Measurements from ENCODE around the gene AHNAK. TPM values are rescaled to one million over a fixed set of nuclear protein-coding genes. Genes with fewer than 3 reads are reported as not detected.
"Not testable (repeated sequence)": the region's sequence is repeated elsewhere in the genome, so short reads cannot be mapped to it uniquely, and the experiment has no call there.

AHNAK gene
- total RNA-seq, 1 donor from 2014 or later = 226 TPM

DNA sequence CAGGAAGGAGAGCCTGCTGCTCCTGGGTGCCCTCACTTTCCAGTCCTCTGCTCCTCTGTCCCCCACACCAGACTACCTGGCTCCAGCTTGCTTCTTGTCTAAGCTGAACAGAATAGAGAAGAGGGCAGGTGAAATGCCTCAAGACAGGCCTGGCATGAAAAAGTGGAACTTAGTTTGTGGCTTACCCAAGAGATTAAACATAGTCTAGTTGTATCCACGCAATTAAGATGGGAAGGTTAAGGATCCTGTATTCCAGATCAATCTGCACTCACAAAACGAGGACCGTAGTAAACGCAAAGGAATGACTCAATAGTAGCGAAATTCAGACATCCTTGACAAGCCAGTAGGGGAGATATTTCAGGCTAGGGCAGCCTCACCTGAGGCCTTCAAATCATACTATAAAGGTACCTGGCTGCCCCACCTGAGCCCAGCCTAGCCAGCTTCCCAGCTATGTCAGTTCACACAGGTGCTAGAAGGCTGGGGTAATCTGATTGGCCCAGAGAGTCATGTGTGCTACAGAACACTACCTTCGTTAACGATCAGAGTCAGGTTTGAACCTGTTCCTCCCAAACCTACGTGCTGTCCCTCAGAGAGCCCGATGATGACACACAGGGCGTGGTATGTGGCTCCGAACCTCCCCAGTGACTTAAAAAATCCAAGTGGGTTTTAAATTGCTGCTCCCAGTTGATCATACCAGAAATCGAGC is 46.5 kb downstream of the AHNAK start:
- no peak for DNase-seq (ENCODE audit: low read depth)
- Histone ChIP-seq H3K27me3 (ENCODE audit: control insufficient read depth, insufficient read depth, low read length) (no peaks in the 10 kb centered on the region), H3K36me3 (ENCODE audit: control insufficient read depth, insufficient read depth, low read length) (no peaks in the 10 kb centered on the region), H3K4me3 (ENCODE audit: low read depth, low read length) (no peak overlapping the region)
- TF ChIP-seq, protein P1, sequence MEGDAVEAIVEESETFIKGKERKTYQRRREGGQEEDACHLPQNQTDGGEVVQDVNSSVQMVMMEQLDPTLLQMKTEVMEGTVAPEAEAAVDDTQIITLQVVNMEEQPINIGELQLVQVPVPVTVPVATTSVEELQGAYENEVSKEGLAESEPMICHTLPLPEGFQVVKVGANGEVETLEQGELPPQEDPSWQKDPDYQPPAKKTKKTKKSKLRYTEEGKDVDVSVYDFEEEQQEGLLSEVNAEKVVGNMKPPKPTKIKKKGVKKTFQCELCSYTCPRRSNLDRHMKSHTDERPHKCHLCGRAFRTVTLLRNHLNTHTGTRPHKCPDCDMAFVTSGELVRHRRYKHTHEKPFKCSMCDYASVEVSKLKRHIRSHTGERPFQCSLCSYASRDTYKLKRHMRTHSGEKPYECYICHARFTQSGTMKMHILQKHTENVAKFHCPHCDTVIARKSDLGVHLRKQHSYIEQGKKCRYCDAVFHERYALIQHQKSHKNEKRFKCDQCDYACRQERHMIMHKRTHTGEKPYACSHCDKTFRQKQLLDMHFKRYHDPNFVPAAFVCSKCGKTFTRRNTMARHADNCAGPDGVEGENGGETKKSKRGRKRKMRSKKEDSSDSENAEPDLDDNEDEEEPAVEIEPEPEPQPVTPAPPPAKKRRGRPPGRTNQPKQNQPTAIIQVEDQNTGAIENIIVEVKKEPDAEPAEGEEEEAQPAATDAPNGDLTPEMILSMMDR (IDR thresholded peaks at IDR 0.05; ENCODE audit: insufficient read depth, low read length, poor library complexity, severe bottlenecking) = no peak

DNA sequence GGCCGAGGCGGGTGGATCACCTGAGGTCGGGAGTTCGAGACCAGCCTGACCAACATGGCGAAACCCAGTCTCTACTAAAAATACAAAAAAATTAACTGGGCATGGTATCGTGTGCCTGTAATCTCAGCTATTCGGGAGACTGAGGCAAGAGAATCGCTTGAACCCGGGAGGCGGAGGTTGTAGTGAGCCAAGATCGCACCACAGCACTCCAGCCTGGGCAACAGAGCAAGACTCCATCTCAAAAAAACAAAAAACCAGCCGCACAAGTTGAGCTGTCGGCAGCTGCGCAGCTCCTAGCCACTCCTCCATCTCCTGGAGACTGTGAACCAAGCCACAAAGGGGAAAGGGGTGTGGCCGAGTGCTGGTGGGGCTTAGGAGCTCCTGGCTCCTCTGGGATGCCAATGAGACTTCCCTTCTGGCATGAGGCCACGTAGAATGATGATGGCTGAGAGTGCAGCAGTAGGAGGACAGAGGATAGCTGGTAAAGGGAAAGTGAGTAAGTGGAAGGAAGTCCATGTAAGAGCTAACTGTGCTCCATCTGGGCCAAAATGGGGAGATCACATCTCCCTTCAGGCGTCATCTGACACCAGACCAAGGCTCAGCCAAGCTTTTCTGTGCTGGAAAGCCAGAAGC is 47.2 kb downstream of the AHNAK start:
- not testable (repeated sequence) for H3K36me3 ChIP-seq (ENCODE audit: control insufficient read depth, insufficient read depth, low read length); H3K4me3 ChIP-seq (ENCODE audit: low read depth, low read length); H3K27me3 ChIP-seq (ENCODE audit: control insufficient read depth, insufficient read depth, low read length); DNase-seq (ENCODE audit: low read depth)

DNA sequence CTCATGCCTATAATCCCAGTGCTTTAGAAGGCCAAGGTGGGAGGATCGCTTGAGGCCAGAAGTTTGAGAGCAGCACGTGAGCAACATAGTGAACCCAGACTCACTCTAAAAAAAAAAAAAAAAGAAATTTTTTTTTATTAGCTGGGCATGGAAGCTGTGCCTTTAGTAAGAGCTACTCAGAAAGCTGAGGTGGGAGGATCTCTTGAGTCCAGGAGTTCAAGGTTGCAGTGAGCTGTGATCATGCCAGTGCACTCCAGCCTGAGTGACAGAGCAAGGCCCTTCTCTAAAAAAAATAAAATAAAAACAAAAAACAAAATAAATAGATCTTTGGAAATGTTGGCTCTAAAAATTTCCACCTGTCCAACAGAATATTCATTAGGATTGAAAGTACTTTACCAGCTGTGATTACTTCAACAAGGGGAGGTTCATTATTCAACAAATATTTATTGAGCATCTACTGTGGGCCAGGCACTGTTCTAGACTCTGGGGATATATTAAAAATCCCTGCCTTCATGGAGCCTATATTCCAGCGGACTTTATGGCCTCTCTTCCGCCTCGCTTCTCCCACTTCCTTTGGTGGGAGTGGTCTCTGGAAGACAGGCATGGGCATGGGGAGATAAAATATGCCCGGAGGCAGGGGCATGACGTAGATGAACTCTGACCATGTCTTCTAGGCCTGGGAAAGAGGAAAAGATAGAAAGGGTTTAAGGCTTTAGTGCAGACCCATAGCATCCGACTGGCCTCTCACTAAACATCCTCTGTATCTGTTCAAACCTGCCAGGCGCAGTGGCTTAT is 47.9 kb downstream of the AHNAK start:
- TF ChIP-seq, protein P1 (IDR thresholded peaks at IDR 0.05; ENCODE audit: insufficient read depth, low read length, poor library complexity, severe bottlenecking) = no peak
- no peak for DNase-seq (ENCODE audit: low read depth)
- Histone ChIP-seq H3K36me3 (ENCODE audit: control insufficient read depth, insufficient read depth, low read length) (no peaks in the 10 kb centered on the region), H3K4me3 (ENCODE audit: low read depth, low read length) (no peak overlapping the region), H3K27me3 (ENCODE audit: control insufficient read depth, insufficient read depth, low read length) (no peaks in the 10 kb centered on the region)

DNA sequence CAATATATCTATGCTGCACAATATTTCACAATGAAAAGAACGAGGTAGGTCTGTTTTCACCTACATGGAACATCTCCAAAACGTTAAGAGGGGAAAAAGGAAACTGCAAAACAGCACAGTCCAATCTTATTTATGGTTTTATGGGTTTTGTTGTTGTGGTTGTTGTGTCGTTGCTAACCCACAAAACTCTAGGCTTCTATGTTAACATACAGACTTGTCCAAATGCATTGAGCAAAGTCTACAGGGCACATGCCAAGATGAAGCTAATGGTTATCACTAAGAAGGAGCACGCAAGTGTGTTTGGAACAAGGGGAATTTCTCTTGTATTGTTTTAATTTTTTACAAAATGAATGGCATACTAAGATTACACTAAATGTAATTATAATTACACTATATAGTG is 48.6 kb downstream of the AHNAK start:
- no peak for DNase-seq (ENCODE audit: low read depth)
- H3K27me3 ChIP-seq (ENCODE audit: control insufficient read depth, insufficient read depth, low read length) = no peaks in the 10 kb centered on the region
- TF ChIP-seq, protein P1 (IDR thresholded peaks at IDR 0.05; ENCODE audit: insufficient read depth, low read length, poor library complexity, severe bottlenecking) = no peak

DNA sequence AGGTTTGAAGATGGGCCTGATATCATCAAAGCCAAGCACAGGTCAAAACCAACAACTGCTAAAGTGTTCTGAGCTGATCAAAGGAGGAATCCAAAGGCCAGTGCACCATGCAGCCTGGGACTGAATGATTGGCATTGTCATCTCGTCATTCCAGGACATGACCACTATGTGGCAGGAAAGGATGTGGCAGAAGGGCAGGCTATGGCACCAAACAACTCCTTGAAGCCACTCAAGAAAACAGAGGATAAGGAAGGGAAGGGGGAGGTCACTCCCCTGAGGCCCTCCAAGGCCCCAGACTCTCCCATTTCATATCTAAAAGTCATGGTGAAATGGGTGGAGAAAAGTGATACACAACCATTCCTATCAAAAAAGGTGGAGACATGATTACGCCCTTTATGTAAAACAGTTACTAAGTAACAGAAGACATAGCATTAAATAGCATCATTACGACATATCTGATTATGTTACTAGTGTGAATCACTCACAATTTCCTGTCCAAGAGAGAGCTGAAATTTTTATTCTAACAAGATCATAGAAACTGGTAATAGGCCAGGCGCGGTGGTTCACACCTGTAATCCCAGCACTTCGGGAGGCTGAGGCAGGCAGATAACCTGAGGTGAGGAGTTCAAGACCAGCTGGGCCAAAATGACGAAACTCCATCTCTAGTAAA is 49.3 kb downstream of the AHNAK start:
- H3K27me3 ChIP-seq (ENCODE audit: control insufficient read depth, insufficient read depth, low read length) = no peaks in the 10 kb centered on the region
- DNase-seq (ENCODE audit: low read depth) = no peak
- H3K36me3 ChIP-seq (ENCODE audit: control insufficient read depth, insufficient read depth, low read length) = no peaks in the 10 kb centered on the region
- no peak overlapping the region for H3K4me3 ChIP-seq (ENCODE audit: low read depth, low read length)
- TF ChIP-seq, protein P1 (IDR thresholded peaks at IDR 0.05; ENCODE audit: insufficient read depth, low read length, poor library complexity, severe bottlenecking) = peak; percentile 47

More for the DNA sequence above, 48.6 kb downstream of the AHNAK start:
- Histone ChIP-seq H3K36me3 (ENCODE audit: control insufficient read depth, insufficient read depth, low read length) (no peaks in the 10 kb centered on the region), H3K4me3 (ENCODE audit: low read depth, low read length) (no peak overlapping the region)

DNA sequence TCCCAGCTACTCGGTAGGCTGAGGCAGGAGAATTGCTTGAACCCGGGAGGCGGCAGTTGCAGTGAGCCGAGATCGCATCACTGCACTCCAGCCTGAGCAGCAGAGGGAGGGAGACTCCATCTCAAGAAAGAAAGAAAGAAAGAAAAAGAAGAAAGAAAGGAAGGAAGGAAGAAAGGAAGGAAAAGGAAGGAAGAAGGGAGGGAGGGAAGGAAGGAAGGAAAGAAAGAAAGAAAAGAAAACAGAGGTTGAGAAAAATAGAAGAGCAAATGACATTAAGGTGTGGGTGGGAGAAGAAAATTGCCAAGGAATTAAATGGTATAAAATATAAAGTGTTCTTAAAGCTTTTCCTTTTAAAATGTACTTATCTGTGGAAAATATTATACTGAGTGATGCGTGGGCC is 49.9 kb downstream of the AHNAK start:
- H3K36me3 ChIP-seq (ENCODE audit: control insufficient read depth, insufficient read depth, low read length) = no peaks in the 10 kb centered on the region
- TF ChIP-seq, protein P1 (IDR thresholded peaks at IDR 0.05; ENCODE audit: insufficient read depth, low read length, poor library complexity, severe bottlenecking) = no peak

More for the DNA sequence above, 49.9 kb downstream of the AHNAK start:
- Histone ChIP-seq H3K4me3 (ENCODE audit: low read depth, low read length) (no peak overlapping the region), H3K27me3 (ENCODE audit: control insufficient read depth, insufficient read depth, low read length) (no peaks in the 10 kb centered on the region)
- no peak for DNase-seq (ENCODE audit: low read depth)

Data from kidney epithelial cell (primary cell).